GM12875 (cell line): ENCODE measurements around the gene ATP1A3.

ENCODE experiments used
- H3K4me3 ChIP-seq: one replicate; pipeline ENCODE4 v1.5.1; 2011; ENCODE audit warnings: low read depth, low read length, control low read depth
- CTCF ChIP-seq: IDR thresholded peaks from 2 replicates; pipeline ENCODE4 v1.5.1; 2011; ENCODE audit warnings: low read depth, mild to moderate bottlenecking, control low read depth, inconsistent platforms, low read length, moderate library complexity, borderline replicate concordance; ENCODE audit not compliant: insufficient read depth

ATP1A3 gene

GRCh38 chr19:41978470-41978869 is 15.6 kb downstream of the ATP1A3 start:
- H3K4me3 ChIP-seq = no peak overlapping the region
- TF ChIP-seq CTCF = no peak

GRCh38 chr19:41977916-41978315 is 16.1 kb downstream of the ATP1A3 start:
- no peak for TF ChIP-seq CTCF
- H3K4me3 ChIP-seq = no peak overlapping the region

GRCh38 chr19:41974652-41975051 is 19.4 kb downstream of the ATP1A3 start:
- H3K4me3 ChIP-seq = no peak overlapping the region
- TF ChIP-seq CTCF = no peak

GRCh38 chr19:41971363-41971762 is 22.7 kb downstream of the ATP1A3 start:
- H3K4me3 ChIP-seq = no peak overlapping the region
- no peak for TF ChIP-seq CTCF

GRCh38 chr19:41969772-41970458 is 24.1 kb downstream of the ATP1A3 start:
- no peak for TF ChIP-seq CTCF
- no peak overlapping the region for H3K4me3 ChIP-seq

GRCh38 chr19:41968751-41969595 is 25.1 kb downstream of the ATP1A3 start:
- TF ChIP-seq CTCF = no peak
- H3K4me3 ChIP-seq = no peak overlapping the region
